HepG2 (cell line): Measurements from ENCODE around the gene NCOA4. TPM values are rescaled to one million over a fixed set of nuclear protein-coding genes. Genes with fewer than 3 reads are reported as not detected.
A peak's percentile ranks its signal among the peaks of the same experiment; 100 is the strongest.

Experiments used
- ATAC-seq: fragments of 200-7000 bp; cut with Tn5 transposase; 3 replicates; pipeline ENCODE4 v1.9.1; 2020; ENCODE audit warnings: mild to moderate bottlenecking, moderate library complexity
- BruUV-seq: library from RNA; stranded (reverse); fragments of 400-500 nt; replicated peaks from 2 replicates; lab custom pipeline; 2021; lab: Mats Ljungman, UMichigan
- CTCF ChIA-PET: fragments of 300-600 bp; formaldehyde crosslinking; extraction: SDS; loops from one replicate; lab custom pipeline; 2021; ENCODE audit warnings: low total read pairs, inconsistent platforms, low intra/inter-chr PET ratio; lab: Yijun Ruan, JAX
- POLR2A ChIA-PET: fragments of 350-600 bp; sonication (Branson Sonifier 250); formaldehyde crosslinking; loops from one replicate; lab custom pipeline; 2020; ENCODE audit warnings: antibody characterized with exemption, inconsistent platforms; lab: Yijun Ruan, JAX
- DNase-seq: peaks from one replicate; pipeline ENCODE4 v3.0.0-alpha.2; 2015; ENCODE audit warnings: low spot score
- FAIRE-seq: peaks from 3 replicates; lab custom pipeline; 2011; peaks lifted over from hg19 to GRCh38; lab: Jason Lieb, UNC
- H2AFZ ChIP-seq: one replicate; pipeline ENCODE4 v1.6.1; 2011; ENCODE audit warnings: low read length, inconsistent platforms
- H3K27ac ChIP-seq: fragments of 300-600 bp; 3 replicates; pipeline ENCODE4 v1.8.0; 2011; ENCODE audit warnings: mixed run types, mild to moderate bottlenecking, mixed read lengths, low read length, inconsistent platforms; ENCODE audit not compliant: insufficient read depth; ENCODE audit errors: extremely low read length
- H3K27me3 ChIP-seq, 2 experiments: fragments of 200-600 bp in 1 of 2; 2 replicates in 1 of 2; 3 replicates in 1 of 2; pipeline versions ENCODE4 v1.6.0 to v1.8.0; 2011; ENCODE audit warnings: low read length in 2 of 2, mild to moderate bottlenecking in 2 of 2, moderate library complexity in 2 of 2, inconsistent platforms in 1 of 2; ENCODE audit not compliant: insufficient read depth in 2 of 2, control insufficient read depth in 1 of 2
- H3K36me3 ChIP-seq, 2 experiments: fragments of 200-600 bp in 1 of 2; replicated peaks in 1 of 2; 2 replicates in 1 of 2; 3 replicates in 1 of 2; pipeline versions ENCODE4 v1.5.1 to v1.8.0; 2011; ENCODE audit warnings: low read length in 2 of 2, inconsistent platforms in 1 of 2; ENCODE audit not compliant: insufficient read depth in 2 of 2, control insufficient read depth in 1 of 2
- H3K4me1 ChIP-seq: 2 replicates; pipeline ENCODE4 v1.5.1; 2012; ENCODE audit warnings: low read length, inconsistent platforms; ENCODE audit not compliant: insufficient read depth
- H3K4me2 ChIP-seq: 2 replicates; pipeline ENCODE4 v1.6.0; 2011; ENCODE audit warnings: low read depth, low read length, inconsistent platforms
- H3K4me3 ChIP-seq, 3 experiments: fragments of 200-600 bp in 1 of 3; sonication (generic), shearing (Covaris generic) in 1 of 3; replicated peaks in 1 of 3; 2 replicates each; pipeline ENCODE4 v1.5.1; 2011 to 2016; ENCODE audit warnings: low read length in 3 of 3, inconsistent platforms in 2 of 3, low read depth in 2 of 3, mild to moderate bottlenecking in 2 of 3, control low read depth in 1 of 3, mixed read lengths in 1 of 3; ENCODE audit not compliant: insufficient read depth in 1 of 3
- H3K79me2 ChIP-seq: one replicate; pipeline ENCODE4 v1.6.1; 2011; ENCODE audit warnings: low read length, inconsistent platforms; ENCODE audit not compliant: insufficient read depth
- H3K9ac ChIP-seq: 2 replicates; pipeline ENCODE4 v1.6.0; 2011; ENCODE audit warnings: mild to moderate bottlenecking, low read depth, low read length, inconsistent platforms; ENCODE audit not compliant: insufficient read depth
- H3K9me3 ChIP-seq: 2 replicates; pipeline ENCODE4 v1.5.1; 2012; ENCODE audit warnings: mild to moderate bottlenecking, low read length
- H4K20me1 ChIP-seq: 2 replicates; pipeline ENCODE4 v1.6.0; 2011; ENCODE audit warnings: inconsistent platforms, mild to moderate bottlenecking, low read length, moderate library complexity; ENCODE audit not compliant: insufficient read depth
- CEBPZ ChIP-seq: IDR thresholded peaks from 2 replicates; pipeline ENCODE4 v1.6.1; 2012; ENCODE audit warnings: low read length, improper control_type of control experiment
- EP300 ChIP-seq, 3 experiments: sonication (generic) in 1 of 3; formaldehyde crosslinking in 1 of 3; IDR thresholded peaks; 2 replicates each; pipeline versions ENCODE4 v1.5.1 to v1.6.1; 2011 to 2020; ENCODE audit warnings: low read depth in 2 of 3, low read length in 2 of 3, borderline replicate concordance in 1 of 3, improper control_type of control experiment in 1 of 3, mild to moderate bottlenecking in 1 of 3, missing genetic modification reagents in 1 of 3, moderate library complexity in 1 of 3
- MTF1 ChIP-seq: sonication (generic); formaldehyde crosslinking; IDR thresholded peaks from 2 replicates; pipeline ENCODE4 v1.5.0; 2020; ENCODE audit warnings: missing genetic modification reagents
- PAWR ChIP-seq: sonication (generic); formaldehyde crosslinking; IDR thresholded peaks from 2 replicates; pipeline ENCODE4 v1.4.0; 2020; ENCODE audit warnings: missing genetic modification reagents, mild to moderate bottlenecking, borderline replicate concordance
- PHF5A ChIP-seq: IDR thresholded peaks from one replicate; pipeline ENCODE4 v1.6.1; 2018; ENCODE audit warnings: low read depth, missing genetic modification reagents; ENCODE audit not compliant: unreplicated experiment
- RARA ChIP-seq: IDR thresholded peaks from 2 replicates; pipeline ENCODE4 v1.6.1; 2016; ENCODE audit warnings: missing genetic modification reagents, missing compliant biosample characterization
- RFXAP ChIP-seq: sonication (generic); formaldehyde crosslinking; IDR thresholded peaks from 2 replicates; pipeline ENCODE4 v1.4.0; 2020; ENCODE audit warnings: missing genetic modification reagents, borderline replicate concordance
- RXRB ChIP-seq: IDR thresholded peaks from 2 replicates; pipeline ENCODE4 v1.6.1; 2016; ENCODE audit warnings: borderline replicate concordance, missing genetic modification reagents, missing compliant biosample characterization
- STAG1 ChIP-seq: sonication (generic); formaldehyde crosslinking; IDR thresholded peaks from 2 replicates; pipeline ENCODE4 v1.4.0; 2020; ENCODE audit warnings: missing genetic modification reagents
- ZBTB43 ChIP-seq: sonication (generic); formaldehyde crosslinking; conservative IDR thresholded peaks from 2 replicates; pipeline ENCODE4 v1.4.0; 2020; ENCODE audit warnings: missing genetic modification reagents
- ZBTB8A ChIP-seq: sonication (generic); formaldehyde crosslinking; IDR thresholded peaks from 2 replicates; pipeline ENCODE4 v1.4.0; 2020; ENCODE audit warnings: mild to moderate bottlenecking, low read depth, missing genetic modification reagents, borderline replicate concordance
- ZFP91 ChIP-seq: sonication (generic); formaldehyde crosslinking; IDR thresholded peaks from 2 replicates; pipeline ENCODE4 v1.9.0; 2022; ENCODE audit warnings: missing genetic modification reagents, mild to moderate bottlenecking, borderline replicate concordance
- ZMYM2 ChIP-seq: sonication (generic); formaldehyde crosslinking; IDR thresholded peaks from 2 replicates; pipeline ENCODE4 v1.8.0; 2022; ENCODE audit warnings: mild to moderate bottlenecking, missing genetic modification reagents
- ZNF282 ChIP-seq: fragments of 450-650 bp; IDR thresholded peaks from 2 replicates; pipeline ENCODE4 v1.6.1; 2018; ENCODE audit not compliant: partially characterized antibody
- ZNF468 ChIP-seq: sonication (generic); formaldehyde crosslinking; IDR thresholded peaks from 2 replicates; pipeline ENCODE4 v1.8.0; 2022; ENCODE audit warnings: mild to moderate bottlenecking, moderate library complexity, missing genetic modification reagents
- ZUFSP ChIP-seq: sonication (generic); formaldehyde crosslinking; IDR thresholded peaks from 2 replicates; pipeline ENCODE4 v1.9.0; 2021; ENCODE audit warnings: missing genetic modification reagents, mild to moderate bottlenecking, borderline replicate concordance
- WGBS: methylation state at CpG from one replicate; pipeline ENCODE4 v1.1.6; 2017; ENCODE audit warnings: low lambda C conversion rate; 5-methylcytosine and 5-hydroxymethylcytosine counted together
- in situ Hi-C: cut with HindIII; loops from 2 replicates; pipeline ENCODE4 v1.10.0; 2017; ENCODE audit warnings: low pct_unique_long_range_greater_than_20kb; ENCODE audit not compliant: extremely low pct_ligation_motif_present
- intact Hi-C: fragments of 100-400 bp; cut with micrococcal nuclease; formaldehyde crosslinking; loops from one replicate; pipeline ENCODE4 v1.10.0; 2022; ENCODE audit not compliant: unreplicated experiment
- polyA plus RNA-seq, 8 experiments: library from polyadenylated mRNA; depleted of rRNA in 3 of 8; stranded (reverse) in 7 of 8; unstranded in 1 of 8; fragments of >200 nt; fragmentation: Illumina TruSeq in 4 of 8; extraction: Trizol in 4 of 8; gene quantifications; 2 replicates each; pipeline versions ENCODE4 v1.2.1 to v1.2.3, GENCODE V29; 2011 to 2016; ENCODE audit warnings: low read depth in 4 of 8, missing spikeins in 1 of 8, mixed read lengths in 1 of 8; ENCODE audit not compliant: insufficient read depth in 1 of 8
- total RNA-seq, 5 experiments: library from RNA; depleted of rRNA; stranded (reverse); fragments of >200 nt; fragmentation: Illumina TruSeq; extraction: Trizol; gene quantifications; 2 replicates each; pipeline ENCODE4 v1.2.3, GENCODE V29; 2016; ENCODE audit warnings: low read depth in 1 of 5

Gene NCOA4
- total and polyA plus RNA-seq, 2 of the 13 experiments (the other 11 are each of a cell fraction or from before 2014, with no cell fraction given): 306 to 400 TPM

GRCh38 chr10:46070749-46071148 is 40.3 kb upstream of the NCOA4 start:
- ChIA-PET POLR2A (interaction anchor here (1.0 kb wide), 1 partner anchor 35 kb away, joined by 3 read pairs; no protein-coding TSS in a partner anchor), CTCF (no interaction called here)
- FAIRE-seq (no peak), DNase-seq (no peak), ATAC-seq (no peak)
- H3K79me2 ChIP-seq: no peaks in the 10 kb centered on the region
- 27% methylated on average over 6 of the region's 6 CpGs for WGBS
- BruUV-seq: no TSS peak
- H3K9ac ChIP-seq: no peak overlapping the region
- H3K4me3 ChIP-seq: no peak overlapping the region
- H2AFZ ChIP-seq: peak overlapping the region; percentile 81
- H3K36me3 ChIP-seq: no peaks in the 10 kb centered on the region
- intact Hi-C loops: no loop called here
- in situ Hi-C loops: no loop called here
- no peaks in the 10 kb centered on the region for H4K20me1 ChIP-seq
- H3K4me1 ChIP-seq: peaks cover 59% of the 10 kb centered on the region
- no peak overlapping the region for H3K27ac ChIP-seq
- H3K9me3 ChIP-seq: 0 out of 2 replicates have a peak, but pooled peaks cover 7% of the 10 kb centered on the region
- peak overlapping the region; percentile 34; the same call in 1 of the 2 replicates for H3K4me2 ChIP-seq
- no peaks in the 10 kb centered on the region for H3K27me3 ChIP-seq
- TF ChIP-seq STAG1 (CRISPR knock-in tag): no peak
- 0 out of 2 replicates have a peak, but pooled peaks have one; percentile 26 for TF ChIP-seq RXRB (CRISPR knock-in tag)
- no peak for TF ChIP-seq ZNF282
- TF ChIP-seq EP300 (IDR thresholded peaks at IDR 0.05; ENCODE audit: low read depth in 2 of 2, low read length in 2 of 2): peak in 1 of 2 experiments; percentile 15; a peak in 1 of 4 replicates
- no peak for TF ChIP-seq EP300 (CRISPR knock-in tag; IDR thresholded peaks at IDR 0.05; ENCODE audit: borderline replicate concordance)
- no peak for TF ChIP-seq MTF1
- TF ChIP-seq RARA (CRISPR knock-in tag): peak; percentile 36; the same call in 1 of the 2 replicates
- TF ChIP-seq ZBTB43 (CRISPR knock-in tag): no peak
- no peak for TF ChIP-seq ZUFSP (CRISPR knock-in tag)
- no peak for TF ChIP-seq RFXAP
- TF ChIP-seq ZNF468: no peak
- TF ChIP-seq PHF5A (CRISPR knock-in tag): no peak
- TF ChIP-seq ZBTB8A: no peak
- no peak for TF ChIP-seq ZMYM2 (CRISPR knock-in tag)
- no peak for TF ChIP-seq CEBPZ
- TF ChIP-seq ZFP91 (CRISPR knock-in tag): no peak
- TF ChIP-seq PAWR: no peak
